ENCODE data around the gene SH3GLB2.
"Not testable (repeated sequence)": the region's sequence is repeated elsewhere in the genome, so short reads cannot be mapped to it uniquely, and the experiment has no call there.

The SH3GLB2 gene

DNA sequence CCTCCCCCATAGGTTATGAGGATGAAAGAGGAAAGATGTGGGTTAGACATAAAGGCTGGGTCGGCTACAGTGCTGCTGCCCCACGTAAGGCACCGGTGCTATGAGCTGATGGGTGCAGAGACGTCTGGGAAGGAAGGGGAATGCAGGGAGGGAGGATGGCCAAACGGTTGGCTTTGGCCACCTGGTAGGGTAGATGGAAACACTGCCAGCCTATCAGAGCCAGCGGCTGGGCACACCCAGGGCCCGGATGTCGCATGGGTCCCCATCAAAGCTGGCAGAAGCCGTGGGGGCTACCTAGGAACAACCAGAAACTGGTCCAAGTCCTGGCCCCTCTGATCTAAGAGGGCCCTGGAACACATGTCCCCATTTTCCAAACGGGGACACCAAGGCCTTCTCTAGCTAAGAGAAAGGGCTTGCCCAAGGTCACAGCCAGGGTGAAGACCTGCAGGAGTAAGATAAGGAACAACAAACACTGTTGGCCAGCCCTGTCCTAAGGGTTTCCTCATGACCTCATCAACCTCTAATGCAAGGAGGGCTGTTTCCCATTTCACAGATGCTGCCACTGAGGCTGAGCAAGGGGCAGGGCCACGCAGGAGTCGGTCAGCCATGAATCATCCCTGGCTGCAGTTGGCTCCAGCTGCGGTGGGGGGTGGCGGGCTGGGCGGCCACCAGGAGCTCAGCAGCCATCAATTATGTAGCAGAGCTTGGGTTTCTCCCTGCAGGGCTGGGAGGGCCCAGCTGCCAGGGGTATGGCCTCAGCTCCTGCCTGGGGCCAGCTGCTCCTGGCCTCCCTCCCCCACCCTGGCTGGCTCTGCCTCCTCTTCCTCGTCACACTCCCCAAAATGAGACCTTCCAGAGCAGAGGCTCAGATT is 4.9 kb downstream of the SH3GLB2 start:
- no peak for DNase-seq (ENCODE audit: low read depth in 3 of 3, low spot score in 1 of 3)

DNA sequence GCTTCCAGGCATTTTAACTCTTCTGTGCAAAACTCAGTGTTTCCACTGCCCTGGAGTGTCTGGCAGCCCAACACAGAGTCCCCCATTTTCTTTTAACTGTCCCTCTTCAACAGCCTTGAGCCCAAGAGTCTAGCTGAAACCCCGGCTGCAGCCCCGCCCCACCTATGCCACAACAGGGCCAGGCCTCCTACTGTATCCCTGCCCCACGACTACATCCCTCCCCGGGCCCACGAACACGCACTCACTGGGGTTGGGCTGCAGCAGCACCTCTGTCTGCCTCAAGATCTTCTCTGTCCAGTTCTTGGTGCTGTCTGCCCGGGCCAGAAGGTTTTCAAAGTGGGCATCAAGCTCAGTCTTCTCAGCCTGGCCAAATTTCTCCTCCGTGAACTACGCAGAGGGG is 6.1 kb downstream of the SH3GLB2 start:
- no peak for DNase-seq (ENCODE audit: low read depth in 3 of 3, low spot score in 1 of 3)

DNA sequence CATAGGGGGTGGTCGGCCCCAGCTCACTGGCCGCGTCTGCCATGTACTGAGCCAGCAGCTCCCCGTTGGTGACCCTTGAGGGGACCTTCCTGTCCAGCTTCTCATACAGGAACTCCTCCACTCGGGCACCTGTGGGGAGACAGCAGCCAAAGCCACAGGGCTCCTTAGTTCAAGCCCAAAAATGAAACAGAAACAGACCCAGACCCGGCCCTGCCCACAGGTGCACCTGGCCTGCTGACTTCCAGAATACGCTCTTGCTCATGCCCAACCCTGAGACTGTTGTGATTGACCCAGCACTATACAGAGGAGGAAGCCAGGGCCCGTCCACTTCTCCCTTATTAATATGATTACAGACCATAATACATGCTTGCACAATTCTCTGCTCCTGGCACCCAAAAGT is 7.0 kb downstream of the SH3GLB2 start:
- DNase-seq (ENCODE audit: low read depth in 3 of 3, low spot score in 1 of 3): no peak

DNA sequence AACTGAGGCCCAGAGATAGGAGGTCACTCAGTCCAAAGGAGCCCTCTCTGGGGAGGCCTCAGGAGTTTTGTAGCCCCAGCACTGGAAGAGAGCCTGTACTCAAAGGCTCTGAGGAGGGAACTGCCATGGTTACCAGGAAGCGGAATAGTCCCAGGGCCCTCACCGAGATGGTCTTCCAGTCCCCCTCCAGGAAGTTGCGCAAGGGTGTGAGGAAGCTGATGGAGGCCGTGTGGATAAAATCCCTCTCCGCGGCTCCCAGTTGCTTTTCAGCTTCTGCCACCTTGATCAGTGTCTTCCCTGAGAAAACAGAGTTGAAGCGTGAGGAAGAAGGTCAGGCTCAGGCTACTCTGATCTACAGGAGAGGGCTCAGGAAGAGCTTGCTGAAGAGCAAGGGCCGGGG is 13.5 kb downstream of the SH3GLB2 start:
- no peak for DNase-seq (ENCODE audit: low read depth in 3 of 3, low spot score in 1 of 3)

DNA sequence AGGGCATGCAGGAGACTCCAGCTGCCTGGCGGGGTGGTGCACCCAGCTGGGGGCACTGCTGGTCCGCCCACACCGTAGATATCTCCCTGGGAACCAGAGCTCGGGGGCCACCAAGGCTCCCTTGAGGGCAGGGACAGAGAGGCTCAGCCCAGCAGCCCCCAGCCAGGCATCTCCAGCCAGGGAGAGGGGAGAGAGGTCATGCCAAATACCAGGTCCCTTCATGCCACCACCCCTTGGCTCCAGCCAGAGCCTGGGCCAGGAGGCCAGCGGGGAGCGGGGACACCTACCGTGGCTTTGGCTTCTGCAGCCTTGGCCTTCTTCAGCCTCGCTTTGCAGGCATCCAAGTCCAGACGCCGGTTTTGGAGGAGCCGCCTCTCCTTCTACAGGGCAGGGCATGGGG is 14.0 kb downstream of the SH3GLB2 start:
- no peak for DNase-seq (ENCODE audit: low read depth in 3 of 3, low spot score in 1 of 3)

DNA sequence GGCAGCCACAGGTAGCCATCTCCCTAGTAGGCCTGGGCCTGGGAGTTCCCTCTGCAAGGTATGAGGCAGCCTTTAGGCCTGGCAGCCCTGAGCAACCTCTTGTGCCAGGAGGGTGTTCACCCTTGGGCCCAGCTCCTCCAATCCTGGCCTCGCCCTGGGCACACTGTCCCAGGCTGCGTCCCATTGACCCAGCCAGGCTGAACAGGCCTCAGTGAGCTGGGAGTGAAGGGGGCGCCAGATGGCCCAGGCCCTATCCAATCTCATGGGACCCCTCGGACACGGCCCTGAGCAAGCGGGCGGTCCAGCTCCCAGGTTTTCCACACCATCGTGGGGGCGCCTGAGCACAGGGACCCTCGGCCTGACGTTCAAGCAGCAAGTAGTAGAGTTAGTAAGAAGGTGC is 14.5 kb downstream of the SH3GLB2 start:
- no peak for DNase-seq (ENCODE audit: low read depth in 3 of 3, low spot score in 1 of 3)

DNA sequence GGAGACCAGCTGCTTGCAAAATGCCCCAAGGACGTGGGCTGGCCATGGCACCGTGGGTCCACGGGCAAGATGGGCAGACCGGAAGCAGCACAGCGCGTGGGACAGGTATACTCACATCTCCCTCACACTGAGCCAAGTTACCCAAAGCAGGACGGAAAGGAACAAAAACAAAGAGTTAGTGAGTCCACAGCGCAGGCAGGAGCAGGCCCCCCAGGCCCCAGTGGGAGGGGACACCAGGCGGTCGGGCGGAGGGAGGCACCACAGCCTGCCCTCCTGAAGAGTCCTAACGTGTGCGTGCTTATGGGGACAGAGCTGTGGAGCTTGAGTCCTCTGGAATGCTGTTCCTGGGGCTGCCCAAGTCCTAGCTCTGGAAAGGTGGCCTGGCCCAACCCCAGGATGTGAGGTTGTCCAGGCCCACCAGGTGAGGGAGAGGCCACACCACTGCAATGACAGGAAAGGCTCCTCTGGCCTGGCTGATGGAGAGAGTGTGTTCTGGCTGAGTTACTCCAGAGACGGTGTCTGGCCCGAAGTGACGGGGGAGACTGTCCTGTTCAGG is 15.2 kb downstream of the SH3GLB2 start:
- no peak for DNase-seq (ENCODE audit: low read depth in 3 of 3, low spot score in 1 of 3)

DNA sequence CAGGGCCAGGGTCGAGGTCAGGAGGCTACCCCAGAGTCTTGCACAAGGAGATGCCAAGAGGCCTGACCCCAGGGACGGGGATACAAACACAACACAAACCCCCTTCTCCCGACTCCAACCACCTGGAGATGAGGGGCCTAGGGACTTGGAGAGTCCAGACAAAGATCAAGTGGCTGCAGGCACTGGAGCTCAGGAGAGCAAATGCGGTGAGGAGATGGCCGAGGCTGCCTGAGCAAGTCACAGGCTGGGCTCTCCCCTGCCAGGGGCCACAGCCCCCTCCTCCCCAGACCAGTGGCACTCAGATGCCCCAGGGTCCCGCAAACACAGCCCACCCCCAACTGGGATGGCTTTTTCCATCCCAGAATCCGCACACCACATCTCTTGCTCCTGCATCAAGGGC is 15.8 kb downstream of the SH3GLB2 start:
- no peak for DNase-seq (ENCODE audit: low read depth in 3 of 3, low spot score in 1 of 3)

DNA sequence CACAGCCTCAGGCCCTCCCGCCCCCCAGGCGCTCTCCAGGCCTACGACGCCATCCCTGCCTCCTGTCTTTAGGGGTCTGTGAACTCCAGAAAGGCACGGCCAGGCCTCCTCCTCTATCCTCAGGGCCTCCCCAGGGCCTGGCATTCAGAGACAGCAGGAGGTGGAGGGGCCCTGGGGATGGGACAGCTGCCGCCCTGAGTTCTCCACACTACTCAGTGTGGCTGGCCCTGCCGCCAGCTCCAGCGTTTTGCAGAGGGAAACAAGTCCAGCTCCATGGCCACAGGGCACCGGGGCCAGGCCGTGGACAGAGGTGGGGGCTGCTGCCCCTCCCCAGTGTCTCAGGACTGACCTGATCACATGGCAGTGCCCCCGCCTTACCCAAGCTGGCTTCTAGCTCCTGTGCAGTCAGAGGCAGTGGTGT is 16.4 kb downstream of the SH3GLB2 start:
- no peak for DNase-seq (ENCODE audit: low read depth in 3 of 3, low spot score in 1 of 3)

DNA sequence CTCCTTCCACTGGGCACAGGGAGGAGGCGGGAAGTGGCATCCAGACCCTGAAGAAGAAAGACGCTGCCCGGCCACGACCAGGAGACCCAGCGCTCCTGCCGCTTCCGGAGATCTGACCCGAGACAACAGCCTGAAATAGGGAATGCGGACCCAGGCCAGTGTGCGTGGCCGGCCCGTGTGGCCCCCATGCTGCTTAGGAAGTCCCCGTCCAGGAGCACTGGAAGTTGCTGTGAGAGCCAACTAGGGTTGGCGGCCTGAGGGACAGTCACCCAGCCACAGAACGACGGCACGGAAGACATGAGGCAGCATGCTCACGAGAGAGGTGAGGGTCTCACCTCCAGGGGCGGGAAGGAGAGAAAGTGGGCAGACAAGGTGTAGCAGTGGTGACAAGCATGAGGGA is 17.0 kb downstream of the SH3GLB2 start:
- DNase-seq (ENCODE audit: low read depth in 3 of 3, low spot score in 1 of 3): no peak

DNA sequence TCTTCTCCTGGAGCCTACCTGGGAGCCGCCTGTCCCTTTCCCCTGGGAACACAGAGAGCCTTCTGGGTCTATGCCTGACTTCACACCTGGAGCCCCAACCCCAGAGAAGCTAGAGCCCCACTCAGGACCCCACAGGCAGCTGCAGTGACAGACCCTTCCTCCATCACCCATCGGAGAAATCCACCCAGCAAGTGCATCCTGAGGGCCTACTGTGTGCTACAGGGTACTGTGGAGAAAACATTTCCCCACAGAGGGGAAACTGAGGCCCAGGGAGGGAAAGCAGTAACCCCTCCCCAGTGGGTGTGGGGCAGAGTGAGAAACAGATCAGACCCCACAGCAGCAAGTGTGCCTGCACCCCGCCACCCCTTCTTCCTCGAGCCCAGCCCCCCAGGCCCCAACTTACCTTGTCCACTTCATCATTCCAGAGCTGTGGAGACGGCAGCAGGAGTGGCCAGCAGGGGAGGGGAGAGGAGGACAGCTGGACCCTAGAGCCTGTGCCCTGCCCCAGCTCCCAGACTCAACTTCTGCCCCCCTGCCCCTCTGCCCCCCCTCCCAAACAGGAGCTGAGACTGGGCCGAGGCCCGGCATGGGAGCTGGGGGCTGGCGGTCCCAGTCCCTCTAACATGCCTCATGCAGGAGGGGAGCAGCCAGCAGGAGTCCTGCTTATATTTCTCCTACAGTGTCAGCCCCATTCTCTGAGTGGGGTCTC is 17.7 kb downstream of the SH3GLB2 start:
- DNase-seq (ENCODE audit: low read depth in 3 of 3, low spot score in 1 of 3): no peak

DNA sequence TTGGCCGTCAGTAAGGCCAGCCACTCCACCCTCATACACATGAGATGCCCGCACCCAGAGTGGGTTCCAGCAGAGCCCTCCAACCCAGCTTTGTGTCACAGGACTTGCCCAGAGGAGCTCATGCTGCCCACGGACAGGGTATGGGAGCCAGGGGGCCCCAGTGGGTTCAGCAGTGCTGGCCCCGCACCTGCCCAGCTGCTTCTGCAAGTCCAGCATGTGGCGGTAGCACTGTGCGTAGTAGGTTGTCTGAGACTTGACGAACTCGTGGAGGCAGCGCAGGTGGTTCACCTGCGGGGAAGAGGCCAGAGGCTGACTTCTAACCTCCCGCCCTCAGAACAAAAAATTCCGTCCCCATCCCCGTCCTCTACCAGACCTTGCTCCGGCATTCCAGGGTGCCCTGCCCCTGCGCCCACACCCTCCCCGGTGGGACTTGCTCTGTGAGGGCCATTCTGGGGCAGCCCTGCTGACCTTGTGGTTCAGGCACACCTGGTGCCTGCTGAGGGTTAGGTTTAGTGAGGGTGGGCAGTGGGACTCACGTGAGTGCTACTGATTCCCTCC is 18.5 kb downstream of the SH3GLB2 start:
- DNase-seq (ENCODE audit: low read depth in 3 of 3, low spot score in 1 of 3): no peak

DNA sequence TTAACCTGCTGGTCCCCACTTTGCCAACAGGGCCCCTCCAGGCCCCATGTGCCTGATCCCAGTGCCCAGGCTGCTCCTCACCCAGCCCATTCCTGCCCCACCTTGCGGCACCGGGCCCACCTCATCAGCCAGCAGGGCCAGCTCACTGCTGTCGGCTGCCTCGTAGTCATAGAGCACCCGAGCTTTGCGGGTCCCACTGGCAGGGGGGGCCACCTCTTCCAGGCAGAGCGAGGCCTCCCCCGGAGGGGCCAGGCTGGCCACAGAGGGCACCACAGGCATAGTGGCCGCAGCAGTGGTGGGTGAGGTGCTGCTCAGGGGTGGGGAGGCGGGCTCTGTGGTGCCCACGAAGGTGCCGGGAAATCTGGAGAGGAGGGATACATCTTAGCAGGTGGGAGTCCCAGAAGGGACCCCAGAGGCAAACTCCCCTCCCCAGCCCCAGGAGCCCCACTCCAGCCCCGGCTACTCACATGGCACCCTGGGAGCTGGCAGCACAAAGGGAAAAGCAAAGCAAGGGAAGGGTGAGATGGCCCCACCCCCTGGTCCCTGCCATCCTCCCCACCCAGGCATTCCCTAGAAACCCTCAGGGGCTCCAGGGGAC is 19.0 kb downstream of the SH3GLB2 start:
- DNase-seq (ENCODE audit: low read depth in 3 of 3, low spot score in 1 of 3): no peak

DNA sequence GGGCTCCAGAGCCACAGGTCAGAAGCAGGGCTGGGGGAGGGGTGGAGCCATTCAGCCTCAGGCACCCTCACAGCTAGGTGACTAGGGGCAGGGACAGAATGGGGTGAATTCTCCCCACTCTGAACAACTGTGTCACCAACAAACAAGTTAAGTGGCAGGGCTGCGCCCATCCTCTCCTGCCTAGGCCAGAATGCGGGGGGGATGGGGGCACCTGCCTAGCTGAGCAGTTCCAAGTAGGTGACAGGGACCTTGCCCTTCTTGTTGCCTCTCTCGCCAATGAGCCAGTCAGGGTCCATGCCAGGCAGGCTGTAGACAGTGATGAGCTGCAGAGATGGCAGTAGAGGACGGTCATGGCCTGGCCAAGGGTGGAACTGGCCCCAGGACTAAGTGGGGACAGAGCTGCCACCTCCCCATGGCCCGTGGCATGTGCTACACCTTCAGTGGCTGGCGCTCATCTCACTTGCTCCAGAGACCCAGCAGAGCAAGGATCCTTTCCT is 19.6 kb downstream of the SH3GLB2 start:
- no peak for DNase-seq (ENCODE audit: low read depth in 3 of 3, low spot score in 1 of 3)

DNA sequence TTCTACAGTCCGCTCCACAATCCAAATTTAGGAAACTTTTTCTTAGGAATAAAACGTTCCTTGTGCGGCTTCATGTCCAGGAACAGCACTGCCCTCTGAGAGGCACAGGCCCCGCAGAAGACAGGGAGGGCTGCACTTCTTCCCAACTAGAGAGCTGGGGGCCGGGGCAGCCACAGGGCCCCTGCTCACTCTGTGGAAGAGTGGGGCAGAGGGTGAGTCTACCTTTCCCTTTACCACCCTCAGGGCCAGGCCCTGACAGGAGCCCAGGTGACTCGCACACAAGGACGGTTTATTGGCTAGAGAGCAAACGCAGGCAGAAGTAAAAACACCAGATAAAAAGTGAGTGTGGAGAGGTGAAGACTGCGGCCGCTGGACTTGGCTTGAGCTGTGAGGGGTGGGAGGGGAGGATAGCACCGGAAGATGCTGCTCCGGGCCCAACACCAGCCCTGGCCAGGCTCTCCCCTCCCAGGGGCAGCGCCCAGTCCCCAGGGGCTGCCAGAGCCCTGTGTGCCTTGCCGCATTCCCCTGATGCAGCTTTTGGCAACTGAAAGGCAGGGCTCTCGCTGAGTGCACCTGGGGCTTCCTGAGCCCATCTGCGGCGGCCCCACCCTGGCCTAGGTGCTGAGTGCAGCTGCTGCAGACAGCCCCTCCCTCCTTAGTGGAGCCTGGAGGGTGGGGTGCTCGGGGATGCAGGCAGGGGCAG is 20.2 kb downstream of the SH3GLB2 start:
- no peak for DNase-seq (ENCODE audit: low read depth in 3 of 3, low spot score in 1 of 3)

DNA sequence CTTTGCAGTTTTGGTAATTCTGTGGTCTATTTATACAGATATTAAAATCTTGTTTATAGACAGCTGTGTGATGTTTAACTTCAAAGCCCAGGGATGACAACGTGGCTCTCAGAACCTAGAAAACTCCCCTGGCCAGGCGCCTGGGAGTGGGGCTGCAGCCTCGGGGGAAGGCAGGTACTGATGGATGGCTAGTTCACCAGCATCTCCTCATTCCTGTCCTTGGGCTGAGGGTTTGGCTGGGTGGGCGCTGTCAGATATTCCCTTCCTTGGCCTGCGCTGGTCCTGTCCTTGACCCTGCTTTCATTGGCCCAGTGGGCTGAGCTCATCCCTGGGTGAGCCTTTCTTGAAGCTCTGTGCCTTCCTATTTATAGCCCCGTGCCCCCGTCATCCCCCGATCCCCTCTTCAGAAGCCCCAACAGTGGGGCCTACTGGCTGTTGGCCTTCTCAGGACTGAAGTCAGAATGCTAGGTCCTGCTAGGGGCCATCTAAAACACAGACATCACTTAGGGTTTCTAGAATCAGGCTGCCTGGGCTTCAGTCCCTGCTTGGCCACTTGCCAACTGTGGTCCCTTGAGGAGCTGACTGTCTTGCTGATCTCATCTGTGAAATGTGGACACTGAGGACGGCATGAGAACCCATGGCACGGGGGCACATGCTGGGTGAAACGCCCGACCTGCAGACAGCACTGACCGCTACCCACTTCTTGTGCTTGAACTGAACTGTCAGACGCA is 20.9 kb downstream of the SH3GLB2 start:
- no peak for DNase-seq (ENCODE audit: low read depth in 3 of 3, low spot score in 1 of 3)

DNA sequence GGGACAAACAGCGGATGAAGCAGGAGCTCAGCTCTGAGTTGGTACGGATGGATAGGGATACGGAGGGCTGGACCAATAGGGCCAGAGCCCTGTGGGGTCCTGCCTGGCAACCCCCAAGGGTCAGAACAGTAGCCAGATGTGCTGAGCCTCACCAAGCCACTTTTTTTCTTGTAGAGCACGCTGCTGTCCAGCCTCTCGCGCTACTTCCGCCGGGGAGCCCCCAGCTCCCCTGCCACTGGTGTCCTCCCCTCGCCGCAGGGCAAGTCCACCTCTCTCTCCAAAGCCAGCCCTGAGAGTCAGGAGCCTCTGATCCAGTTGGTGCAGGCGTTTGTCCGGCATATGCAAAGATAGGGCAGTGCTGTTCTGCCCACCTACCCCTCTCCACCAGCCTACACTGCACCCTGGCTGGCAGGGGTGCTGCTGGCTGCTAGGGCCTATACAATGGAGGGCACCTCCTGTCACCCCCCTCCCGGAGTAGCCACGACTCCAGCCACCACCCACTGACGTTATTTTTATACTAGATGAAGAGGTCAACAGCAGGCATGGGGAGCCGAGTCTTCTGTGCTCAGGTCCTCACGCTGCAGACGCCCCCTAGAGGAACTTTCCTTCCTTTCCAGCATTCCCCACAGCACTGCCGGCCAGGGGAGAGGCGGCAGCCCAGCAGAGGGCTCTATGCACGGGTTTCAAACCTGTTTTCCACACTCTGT is 21.6 kb downstream of the SH3GLB2 start:
- DNase-seq (ENCODE audit: low read depth in 3 of 3, low spot score in 1 of 3): no peak

DNA sequence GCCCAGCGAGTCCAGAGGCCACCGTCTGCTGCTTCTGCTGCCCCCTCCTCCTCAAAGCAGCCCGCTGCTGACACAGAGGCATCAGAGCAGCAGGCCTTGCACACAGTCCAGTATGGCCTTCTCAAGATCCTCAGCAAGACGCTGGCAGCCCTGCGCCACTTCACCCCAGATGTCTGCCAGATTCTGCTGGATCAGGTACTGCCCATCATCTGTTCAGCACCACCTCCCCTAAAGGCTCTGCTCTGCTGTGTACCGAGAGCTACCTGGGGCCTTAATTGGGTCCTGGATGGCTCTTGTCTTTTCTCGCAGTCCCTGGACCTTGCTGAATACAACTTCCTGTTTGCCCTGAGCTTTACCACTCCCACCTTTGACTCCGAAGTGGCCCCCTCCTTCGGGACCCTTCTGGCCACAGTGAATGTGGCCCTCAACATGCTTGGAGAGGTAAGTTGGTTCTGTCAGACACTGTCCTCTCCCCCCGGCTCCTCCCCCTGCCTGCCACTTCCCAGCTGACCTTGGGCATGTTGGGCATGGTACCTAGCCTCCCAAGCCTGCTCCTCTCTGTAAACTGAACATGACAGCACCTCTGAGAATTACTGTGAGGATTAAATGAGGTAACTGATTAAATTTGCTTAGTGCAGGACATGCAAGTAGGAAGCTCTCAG is 22.7 kb downstream of the SH3GLB2 start:
- no peak for DNase-seq (ENCODE audit: low read depth in 3 of 3, low spot score in 1 of 3)

DNA sequence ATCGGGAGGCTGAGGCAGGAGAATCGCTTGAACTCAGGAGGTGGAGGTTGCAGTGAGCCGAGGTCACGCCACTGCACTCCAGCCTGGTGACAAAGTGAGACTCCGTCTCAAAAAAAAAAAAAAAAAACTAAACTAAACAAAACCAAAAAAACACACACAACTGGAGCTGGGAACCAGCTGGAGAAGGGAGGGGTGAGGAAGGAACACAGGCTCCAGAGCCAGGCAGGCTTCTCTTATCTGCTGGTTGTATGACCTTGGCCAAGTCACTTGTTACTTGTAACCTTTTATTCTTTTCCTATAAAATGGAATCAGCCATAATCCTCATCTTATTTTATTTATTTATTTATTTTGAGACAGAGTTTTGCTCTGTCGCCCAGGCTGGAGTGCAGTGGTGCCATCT is 24.0 kb downstream of the SH3GLB2 start:
- DNase-seq (ENCODE audit: low read depth in 3 of 3, low spot score in 1 of 3): not testable (repeated sequence)

Data from stimulated activated CD4-positive, alpha-beta T cell treated with anti-CD3 and anti-CD28 coated beads, TNF-alpha, amount 100 ng/mL, for 1 hour (primary cell).